ENCODE results near the gene CNTFR. TPM values are rescaled to one million over a fixed set of nuclear protein-coding genes. Genes with fewer than 3 reads are reported as not detected.

Gene CNTFR
- total and polyA plus RNA-seq, 2 of the 8 experiments (the other 6 are each of a cell fraction or from before 2014, with no cell fraction given) = 1.2 to 4.2 TPM

DNA sequence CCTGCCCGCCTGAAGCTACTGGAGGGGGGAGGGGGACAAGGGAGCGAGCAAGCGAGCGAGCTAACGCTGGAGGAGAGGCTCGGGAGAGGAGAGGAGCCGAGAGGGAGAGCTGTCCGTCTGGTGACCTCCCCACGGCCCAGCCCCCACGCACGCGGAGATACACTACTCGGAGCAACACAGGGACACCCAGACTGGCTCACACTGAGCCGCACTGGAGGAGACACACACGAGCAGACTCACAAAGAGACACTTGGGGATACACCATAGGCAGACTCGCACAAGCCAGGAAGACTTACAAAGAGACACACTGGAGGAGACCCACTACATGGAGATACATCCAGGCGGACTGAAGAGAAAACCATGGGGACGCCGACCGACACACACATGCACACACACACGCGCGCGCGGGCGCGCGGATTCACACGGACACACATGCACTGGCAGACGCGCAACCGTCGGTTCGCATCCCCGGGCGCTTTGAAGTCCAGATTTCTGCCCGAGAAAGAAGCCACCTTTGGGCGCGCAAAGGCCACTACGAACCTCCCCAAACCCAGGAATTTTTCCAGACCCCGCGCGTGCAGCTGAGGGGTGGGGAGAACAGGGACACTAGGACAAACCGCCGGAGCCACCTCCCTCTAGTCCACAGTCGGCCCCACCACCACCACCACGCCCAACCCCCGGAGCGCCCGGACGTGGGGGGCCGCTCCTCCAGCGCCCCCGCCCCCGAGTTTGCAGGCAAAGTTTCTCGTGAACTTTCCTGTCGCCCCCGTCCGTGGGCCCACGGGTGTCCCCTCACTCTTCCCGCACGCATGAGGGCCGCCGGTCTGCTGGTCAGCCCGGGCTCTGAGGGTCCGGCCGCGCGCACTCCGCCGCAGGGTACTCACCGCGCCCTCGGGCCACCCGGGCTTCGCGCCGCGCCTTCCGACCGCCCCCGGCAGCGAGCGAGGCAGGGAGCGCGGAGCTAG lies 571 bp downstream of the CNTFR start:
- no peak overlapping the region for H3K27ac ChIP-seq (ENCODE audit: low read depth, low read length)
- peak overlapping the region; percentile 76 to 85 for H3K4me2 ChIP-seq (ENCODE audit: insufficient read depth in 1 of 2, low read depth in 2 of 2, low read length in 2 of 2)
- ChIA-PET CTCF (ENCODE audit: partially characterized antibody) (interaction anchor here (0.7 to 3.8 kb wide), 13 partner anchors 9 to 150 kb away, joined by 3 to 37 read pairs (median 9); no protein-coding TSS in a partner anchor), POLR2A (ENCODE audit: partially characterized antibody) (interaction anchor here (1.4 to 3.4 kb wide), 4 partner anchors 11 to 49 kb away, joined by 3 to 25 read pairs (median 6); no protein-coding TSS in a partner anchor)
- H3K23ac ChIP-seq (ENCODE audit: insufficient read length) = no peak overlapping the region
- WGBS, 2 experiments (ENCODE audit: extremely low coverage in 1 of 2, insufficient coverage in 1 of 2, insufficient read length in 1 of 2, insufficient replicate concordance in 2 of 2, low coverage in 1 of 2, low lambda C conversion rate in 2 of 2, missing lambda C conversion rate in 1 of 2) = 5% methylated on average over 74 of the region's 86 CpGs; no CpG with 5 or more reads in 1 of the 2 experiments
- FAIRE-seq = no peak
- no peak overlapping the region for H2AFZ ChIP-seq (ENCODE audit: low read length)
- H3K4me3 ChIP-seq (ENCODE audit: extremely low read depth in 1 of 4, insufficient read depth in 2 of 4, low read depth in 3 of 4, low read length in 4 of 4) = peak overlapping the region; percentile 36 to 74 (median 46)
- DNase-seq (ENCODE audit: low read depth in 1 of 2, low spot score in 2 of 2) = no peak
- H4K20me1 ChIP-seq (replicated peaks in 1 of 2; ENCODE audit: control insufficient read depth in 1 of 2, insufficient read depth in 2 of 2, low read length in 2 of 2) = peaks cover 11 to 12% of the 10 kb centered on the region in 2 experiments
- no peak overlapping the region for H2BK15ac ChIP-seq (ENCODE audit: low read length)
- peaks cover 10 to 43% (median 23%) of the 10 kb centered on the region in 4 experiments for H3K4me1 ChIP-seq (replicated peaks in 1 of 4; ENCODE audit: control insufficient read depth in 3 of 4, insufficient read depth in 4 of 4, low read length in 3 of 4)
- H2BK12ac ChIP-seq (ENCODE audit: low read depth, low read length) = 0 out of 2 replicates have a peak overlapping the region, but pooled peaks have one; percentile 60
- H3K9ac ChIP-seq (replicated peaks in 1 of 4; ENCODE audit: extremely low read depth in 1 of 4, low read depth in 3 of 4, low read length in 3 of 4) = no peak overlapping the region
- H3K9me3 ChIP-seq (ENCODE audit: insufficient read depth in 2 of 2, low read depth in 1 of 2, low read length in 1 of 2) = peaks cover 0 to 4% of the 10 kb centered on the region in 2 experiments; a peak in 1 of 4 replicates
- no peak for TF ChIP-seq RFX5 (IDR thresholded peaks at IDR 0.05; ENCODE audit: borderline replicate concordance, low read depth, low read length)
- peak; percentile 97 for TF ChIP-seq SUZ12 (IDR thresholded peaks at IDR 0.05; ENCODE audit: low read length)
- no peak for TF ChIP-seq CREB1 (IDR thresholded peaks at IDR 0.05)
- TF ChIP-seq SAP30 (IDR thresholded peaks at IDR 0.05; ENCODE audit: insufficient read depth, insufficient replicate concordance, low read length) = no peak
- TF ChIP-seq RNF2 (IDR thresholded peaks at IDR 0.05; ENCODE audit: borderline replicate concordance, low read depth, low read length, missing control alignments, poor library complexity, severe bottlenecking) = peak; percentile 79
- TF ChIP-seq CHD1 (IDR thresholded peaks at IDR 0.05; ENCODE audit: low read depth, low read length) = no peak
- TF ChIP-seq JUND (IDR thresholded peaks at IDR 0.05; ENCODE audit: low read length) = no peak
- TF ChIP-seq EZH2 (IDR thresholded peaks at IDR 0.05; ENCODE audit: low read depth, low read length, severe bottlenecking) = peak; percentile 95
- H3K23me2 ChIP-seq (ENCODE audit: low read depth, low read length) = peaks cover 15% of the 10 kb centered on the region
- no peak overlapping the region for H2AK5ac ChIP-seq (ENCODE audit: low read depth, low read length)
- H3K27me3 ChIP-seq (replicated peaks in 1 of 4; ENCODE audit: control insufficient read depth in 3 of 4, extremely low read depth in 1 of 4, insufficient read depth in 3 of 4, low read length in 3 of 4) = peaks cover 76 to 100% (median 98%) of the 10 kb centered on the region in 4 experiments
- H2BK5ac ChIP-seq (ENCODE audit: low read depth, low read length) = no peak overlapping the region
- no peak overlapping the region for H3K4ac ChIP-seq (replicated peaks; ENCODE audit: insufficient read length, low read depth, low read length)
- peak overlapping the region; percentile 41; the same call in 1 of the 2 replicates for H3K18ac ChIP-seq (ENCODE audit: extremely low read depth, low read length)
- H3K79me2 ChIP-seq (ENCODE audit: control insufficient read depth in 1 of 2, insufficient read depth in 2 of 2, low read length in 2 of 2) = no peaks in the 10 kb centered on the region
- no peak overlapping the region for H2BK120ac ChIP-seq (replicated peaks; ENCODE audit: low read depth, low read length)
- no peak overlapping the region for H2BK20ac ChIP-seq (ENCODE audit: low read length)
- no peak overlapping the region for H3K56ac ChIP-seq (replicated peaks; ENCODE audit: insufficient read length, low read depth, low read length)
- H3K36me3 ChIP-seq (ENCODE audit: control insufficient read depth in 2 of 4, insufficient read depth in 4 of 4, low read length in 3 of 4) = peaks cover 0 to 9% (median 0%) of the 10 kb centered on the region in 4 experiments; a peak in 1 of 8 replicates
- no peak overlapping the region for H4K5ac ChIP-seq (ENCODE audit: insufficient read length, low read depth, low read length)
- no peak overlapping the region for H3K14ac ChIP-seq (ENCODE audit: insufficient read length)
- H4K91ac ChIP-seq (replicated peaks; ENCODE audit: insufficient read length, low read length) = no peak overlapping the region
- H4K8ac ChIP-seq (ENCODE audit: extremely low read depth, insufficient read depth, low read length) = no peak overlapping the region; the same call in 1 of the 2 replicates
- H3K79me1 ChIP-seq (ENCODE audit: low read depth, low read length) = no peaks in the 10 kb centered on the region

All from H1 (cell line).